Heart right ventricle (tissue), 16 donors: Measurements from ENCODE around the gene CCR5AS.
A peak's percentile ranks its signal among the peaks of the same experiment; 100 is the strongest.

Experiments used
- ATAC-seq, 8 donors: fragments of 200-7000 bp; cut with Tn5 transposase; one replicate each; pipeline ENCODE4 v1.9.1; 2020; ENCODE audit warnings: mild to moderate bottlenecking in 8 of 8, moderate library complexity in 8 of 8, moderate number of reproducible peaks in 1 of 8
- DNase-seq, 2 donors: peaks; one replicate each; pipeline ENCODE4 v3.0.0-alpha.2; 2020
- H3K27ac ChIP-seq, 10 donors: fragments of 200-600 bp; sonication (generic) in 2 of 10; one replicate each; pipeline versions ENCODE4 v1.5.0 to v1.8.0; 2020 to 2022; ENCODE audit warnings: mild to moderate bottlenecking in 3 of 10
- H3K27me3 ChIP-seq, 7 donors: fragments of 200-600 bp; one replicate each; pipeline ENCODE4 v1.8.0; 2021 to 2022; ENCODE audit warnings: mild to moderate bottlenecking in 2 of 7
- H3K36me3 ChIP-seq, 9 donors: fragments of 200-600 bp; sonication (generic) in 1 of 9; one replicate each; pipeline versions ENCODE4 v1.5.0 to v1.8.0; 2020 to 2022; ENCODE audit warnings: mild to moderate bottlenecking in 2 of 9
- H3K4me1 ChIP-seq, 9 donors: fragments of 200-600 bp; sonication (generic) in 1 of 9; one replicate each; pipeline versions ENCODE4 v1.5.0 to v1.8.0; 2020 to 2022; ENCODE audit warnings: mild to moderate bottlenecking in 4 of 9
- H3K4me3 ChIP-seq, 10 donors: fragments of 200-600 bp; sonication (generic) in 2 of 10; one replicate each; pipeline versions ENCODE4 v1.5.0 to v1.8.0; 2020 to 2022; ENCODE audit warnings: mild to moderate bottlenecking in 7 of 10, moderate library complexity in 2 of 10
- H3K9me3 ChIP-seq, 11 donors: fragments of 200-600 bp in 10 of 11; sonication (generic) in 2 of 11; one replicate each; pipeline versions ENCODE4 v1.5.0 to v1.8.0; 2013 to 2022; ENCODE audit warnings: mild to moderate bottlenecking in 2 of 11, control low read depth in 1 of 11, moderate library complexity in 1 of 11
- WGBS, 2 donors: extraction: QIAGEN DNeasy Blood & Tissue Kit; methylation state at CpG; one replicate each; pipeline ENCODE4 v1.1.7; 2013; ENCODE audit warnings: inconsistent platforms in 1 of 2; 5-methylcytosine and 5-hydroxymethylcytosine counted together
- intact Hi-C, 10 donors: fragments of 100-400 bp; cut with DNase I; formaldehyde crosslinking; loops; one replicate each; pipeline versions ENCODE4 v1.11.1 to v1.14.2; 2022
- TF ChIP-seq, protein P1 (sequence below), 9 donors: fragments of 200-600 bp; sonication (generic) in 2 of 9; IDR thresholded peaks; one replicate each; pipeline versions ENCODE4 v1.5.0 to v1.8.0; 2021 to 2022; ENCODE audit warnings: antibody characterized with exemption in 9 of 9, mild to moderate bottlenecking in 5 of 9, moderate library complexity in 1 of 9
- donor health status: Arrhythmogenic right ventricular cardiomyopathy.
- donor health status: ischemic (EF 13 %, LVEDD 7.1; RV severe dilation, severe dysfunction).
- donor health status: healthy with polysubstance abuse.
- donor health status: DM: no; HTN: yes; CAD: no.
- donor health status: DM: no; HTN: no; CAD: no.
- donor health status: ischemic (EF 25% LVEDD 6.9; RV normal size, moderate dysfunction).
- donor health status: ischemic (EF 25% LVEDD 5.7; RV mildly dilated, moderate dysfunction).
- donor health status: healthy.
- donor health status: DM: yes; HTN: yes; CAD: no.
- donor health status: Ischemic cardiomyopathy.
- donor health status: ischemic (EF 35%, LVEDD 5.7; RV mildly dilated, moderate dysfunction).
- donor health status: nonischemic (EF 11% LVEDD 7.7; RV severe dilation, severe dysfunction).
- donor health status: DM: yes; HTN: yes; CAD: no.
- donor health status: PGD.
- donor health status: ischemic (EF 29% LVEDD 5.4; RV normal size, mild dysfunction).
- donor health status: nonischemic (EF 23%, LVEDD 6.1; RV moderate dilation, normal function).

Gene CCR5AS

DNA sequence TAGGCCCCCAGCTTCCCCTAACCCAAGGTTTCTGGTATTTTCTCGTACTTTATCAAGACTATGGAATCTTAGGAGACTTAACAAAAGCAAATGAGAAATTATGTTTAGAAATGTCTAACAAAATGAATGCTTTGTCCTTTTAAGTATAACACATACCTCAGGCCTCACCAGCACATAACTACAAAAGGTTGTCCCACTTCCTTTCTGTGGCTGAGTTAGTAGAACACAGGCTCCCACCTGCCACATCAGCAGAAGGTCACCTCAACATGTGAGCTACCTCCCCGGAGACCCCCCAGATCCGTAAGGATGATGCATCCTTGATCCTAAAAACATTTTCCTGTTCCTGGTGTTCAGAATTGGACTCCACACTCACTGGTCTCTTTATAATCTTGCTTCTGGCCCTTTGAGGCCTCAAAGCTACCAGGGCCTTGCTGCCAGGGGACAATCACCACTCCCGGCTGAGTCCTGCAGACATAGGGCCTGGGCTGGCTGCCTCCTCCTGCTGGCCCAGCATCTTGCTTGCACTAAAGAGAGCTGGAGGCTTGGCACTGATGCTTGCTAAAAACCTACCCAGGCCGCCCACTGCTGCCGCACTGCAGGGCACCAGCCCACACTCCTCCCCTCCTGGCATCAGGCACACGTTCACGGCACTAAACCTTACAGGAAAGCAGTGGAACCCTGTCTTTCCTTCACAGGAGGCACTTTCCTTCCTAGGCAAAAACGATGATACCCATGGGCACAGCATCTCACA is 3.0 kb upstream of the CCR5AS start:
- intact Hi-C loops, result no loop called here
- H3K27me3 ChIP-seq, result no peaks in the 10 kb centered on the region
- H3K27ac ChIP-seq, result peak overlapping the region in 1 of 10 donors; percentile 11
- peaks cover 0 to 11% (median 0%) of the 10 kb centered on the region in 9 donors for H3K36me3 ChIP-seq
- peaks cover 3 to 92% (median 62%) of the 10 kb centered on the region in 9 donors for H3K4me1 ChIP-seq
- no peak overlapping the region for H3K4me3 ChIP-seq
- 75 to 80% methylated on average over 9 of the region's 9 CpGs for WGBS, 2 donors
- DNase-seq (peak in 1 of 2 donors; percentile 41), ATAC-seq (peak in 3 of 8 donors; percentile 15 to 72 (median 29))
- no peaks in the 10 kb centered on the region for H3K9me3 ChIP-seq
- TF ChIP-seq, protein P1, sequence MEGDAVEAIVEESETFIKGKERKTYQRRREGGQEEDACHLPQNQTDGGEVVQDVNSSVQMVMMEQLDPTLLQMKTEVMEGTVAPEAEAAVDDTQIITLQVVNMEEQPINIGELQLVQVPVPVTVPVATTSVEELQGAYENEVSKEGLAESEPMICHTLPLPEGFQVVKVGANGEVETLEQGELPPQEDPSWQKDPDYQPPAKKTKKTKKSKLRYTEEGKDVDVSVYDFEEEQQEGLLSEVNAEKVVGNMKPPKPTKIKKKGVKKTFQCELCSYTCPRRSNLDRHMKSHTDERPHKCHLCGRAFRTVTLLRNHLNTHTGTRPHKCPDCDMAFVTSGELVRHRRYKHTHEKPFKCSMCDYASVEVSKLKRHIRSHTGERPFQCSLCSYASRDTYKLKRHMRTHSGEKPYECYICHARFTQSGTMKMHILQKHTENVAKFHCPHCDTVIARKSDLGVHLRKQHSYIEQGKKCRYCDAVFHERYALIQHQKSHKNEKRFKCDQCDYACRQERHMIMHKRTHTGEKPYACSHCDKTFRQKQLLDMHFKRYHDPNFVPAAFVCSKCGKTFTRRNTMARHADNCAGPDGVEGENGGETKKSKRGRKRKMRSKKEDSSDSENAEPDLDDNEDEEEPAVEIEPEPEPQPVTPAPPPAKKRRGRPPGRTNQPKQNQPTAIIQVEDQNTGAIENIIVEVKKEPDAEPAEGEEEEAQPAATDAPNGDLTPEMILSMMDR (IDR thresholded peaks at IDR 0.05), result no peak

DNA sequence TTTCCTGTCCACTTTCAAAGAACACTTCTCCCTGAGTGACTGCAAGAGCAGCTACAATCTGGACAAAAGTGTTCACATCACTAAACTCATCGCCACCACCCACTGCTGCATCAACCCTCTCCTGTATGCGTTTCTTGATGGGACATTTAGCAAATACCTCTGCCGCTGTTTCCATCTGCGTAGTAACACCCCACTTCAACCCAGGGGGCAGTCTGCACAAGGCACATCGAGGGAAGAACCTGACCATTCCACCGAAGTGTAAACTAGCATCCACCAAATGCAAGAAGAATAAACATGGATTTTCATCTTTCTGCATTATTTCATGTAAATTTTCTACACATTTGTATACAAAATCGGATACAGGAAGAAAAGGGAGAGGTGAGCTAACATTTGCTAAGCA is 2.0 kb upstream of the CCR5AS start:
- H3K27ac ChIP-seq, result peak overlapping the region in 1 of 10 donors; percentile 77
- no peaks in the 10 kb centered on the region for H3K27me3 ChIP-seq
- peaks cover 0 to 11% (median 0%) of the 10 kb centered on the region in 9 donors for H3K36me3 ChIP-seq
- 88 to 90% methylated on average over 7 of the region's 7 CpGs for WGBS, 2 donors
- intact Hi-C loops, result no loop called here
- H3K4me3 ChIP-seq, result no peak overlapping the region
- DNase-seq (no peak), ATAC-seq (no peak)
- no peaks in the 10 kb centered on the region for H3K9me3 ChIP-seq
- H3K4me1 ChIP-seq, result peaks cover 3 to 88% (median 59%) of the 10 kb centered on the region in 9 donors
- TF ChIP-seq, protein P1 (IDR thresholded peaks at IDR 0.05), result no peak

DNA sequence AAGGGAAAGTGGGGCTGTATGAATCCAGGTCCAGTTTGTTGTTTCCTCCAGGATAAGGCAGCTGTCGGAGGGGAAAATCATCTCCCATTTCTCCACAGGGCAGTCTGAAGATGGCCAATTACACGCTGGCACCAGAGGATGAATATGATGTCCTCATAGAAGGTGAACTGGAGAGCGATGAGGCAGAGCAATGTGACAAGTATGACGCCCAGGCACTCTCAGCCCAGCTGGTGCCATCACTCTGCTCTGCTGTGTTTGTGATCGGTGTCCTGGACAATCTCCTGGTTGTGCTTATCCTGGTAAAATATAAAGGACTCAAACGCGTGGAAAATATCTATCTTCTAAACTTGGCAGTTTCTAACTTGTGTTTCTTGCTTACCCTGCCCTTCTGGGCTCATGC is 1.1 kb upstream of the CCR5AS start:
- peak in 6 of 8 donors; percentile 30 to 69 (median 67) for ATAC-seq
- WGBS, 2 donors, result 26 to 31% methylated on average over 7 of the region's 7 CpGs
- peak overlapping the region in 9 of 10 donors; percentile 18 to 54 (median 42) for H3K4me3 ChIP-seq
- no peaks in the 10 kb centered on the region for H3K9me3 ChIP-seq
- peaks cover 3 to 79% (median 51%) of the 10 kb centered on the region in 9 donors for H3K4me1 ChIP-seq
- H3K36me3 ChIP-seq, result peaks cover 0 to 11% (median 0%) of the 10 kb centered on the region in 9 donors
- H3K27ac ChIP-seq, result peak overlapping the region in 9 of 10 donors; percentile 63 to 90 (median 77)
- DNase-seq, result peak in 1 of 2 donors; percentile 16
- H3K27me3 ChIP-seq, result no peaks in the 10 kb centered on the region
- intact Hi-C loops, result no loop called here
- TF ChIP-seq, protein P1 (IDR thresholded peaks at IDR 0.05), result no peak

DNA sequence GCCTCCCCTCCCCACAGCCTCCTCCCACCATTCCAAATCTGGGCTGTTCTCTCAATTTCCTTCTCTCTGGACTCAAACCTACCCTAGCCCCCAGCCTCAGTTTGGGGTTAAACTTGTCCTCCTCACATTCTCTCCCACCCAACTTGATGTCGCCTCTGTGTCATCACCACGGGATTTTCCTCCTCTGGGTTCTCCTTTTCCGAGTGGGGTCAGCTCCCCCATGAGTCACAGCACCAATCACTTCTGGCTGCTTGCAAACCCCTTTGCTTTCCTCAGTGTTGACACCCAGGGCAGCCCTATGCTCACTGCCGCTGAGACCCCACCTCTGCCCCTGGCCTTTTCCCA is 451 bp downstream of the CCR5AS start:
- peaks cover 0 to 66% (median 39%) of the 10 kb centered on the region in 9 donors for H3K4me1 ChIP-seq
- no peak for DNase-seq

More for the DNA sequence above, 451 bp downstream of the CCR5AS start:
- Histone ChIP-seq H3K27ac (peak overlapping the region; percentile 24 to 90 (median 76)), H3K27me3 (no peaks in the 10 kb centered on the region), H3K36me3 (peaks cover 0 to 11% (median 0%) of the 10 kb centered on the region in 9 donors), H3K4me3 (peak overlapping the region in 6 of 10 donors; percentile 39 to 54 (median 49)), H3K9me3 (no peaks in the 10 kb centered on the region)
- TF ChIP-seq, protein P1 (IDR thresholded peaks at IDR 0.05), result no peak
- intact Hi-C loops, result no loop called here
- peak in 4 of 8 donors; percentile 2 to 22 (median 18) for ATAC-seq
- WGBS, 2 donors, result 61 to 80% methylated on average over 4 of the region's 4 CpGs
